HepG2 (cell line): ENCODE results near the gene P3H4. TPM values are rescaled to one million over a fixed set of nuclear protein-coding genes. Genes with fewer than 3 reads are reported as not detected.
A peak's percentile ranks its signal among the peaks of the same experiment; 100 is the strongest.

Experiments used
- ATAC-seq: fragments of 200-7000 bp; cut with Tn5 transposase; 3 replicates; pipeline ENCODE4 v1.9.1; 2020; ENCODE audit warnings: mild to moderate bottlenecking, moderate library complexity
- BruUV-seq: library from RNA; stranded (reverse); fragments of 400-500 nt; replicated peaks from 2 replicates; lab custom pipeline; 2021; lab: Mats Ljungman, UMichigan
- CTCF ChIA-PET: fragments of 300-600 bp; formaldehyde crosslinking; extraction: SDS; loops from one replicate; lab custom pipeline; 2021; ENCODE audit warnings: low total read pairs, inconsistent platforms, low intra/inter-chr PET ratio; lab: Yijun Ruan, JAX
- POLR2A ChIA-PET: fragments of 350-600 bp; sonication (Branson Sonifier 250); formaldehyde crosslinking; loops from one replicate; lab custom pipeline; 2020; ENCODE audit warnings: antibody characterized with exemption, inconsistent platforms; lab: Yijun Ruan, JAX
- DNase-seq: peaks from one replicate; pipeline ENCODE4 v3.0.0-alpha.2; 2015; ENCODE audit warnings: low spot score
- FAIRE-seq: peaks from 3 replicates; lab custom pipeline; 2011; peaks lifted over from hg19 to GRCh38; lab: Jason Lieb, UNC
- H2AFZ ChIP-seq: one replicate; pipeline ENCODE4 v1.6.1; 2011; ENCODE audit warnings: low read length, inconsistent platforms
- H3K27ac ChIP-seq: fragments of 300-600 bp; 3 replicates; pipeline ENCODE4 v1.8.0; 2011; ENCODE audit warnings: mixed run types, mild to moderate bottlenecking, mixed read lengths, low read length, inconsistent platforms; ENCODE audit not compliant: insufficient read depth; ENCODE audit errors: extremely low read length
- H3K27me3 ChIP-seq, 2 experiments: fragments of 200-600 bp in 1 of 2; 2 replicates in 1 of 2; 3 replicates in 1 of 2; pipeline versions ENCODE4 v1.6.0 to v1.8.0; 2011; ENCODE audit warnings: low read length in 2 of 2, mild to moderate bottlenecking in 2 of 2, moderate library complexity in 2 of 2, inconsistent platforms in 1 of 2; ENCODE audit not compliant: insufficient read depth in 2 of 2, control insufficient read depth in 1 of 2
- H3K36me3 ChIP-seq, 2 experiments: fragments of 200-600 bp in 1 of 2; replicated peaks in 1 of 2; 2 replicates in 1 of 2; 3 replicates in 1 of 2; pipeline versions ENCODE4 v1.5.1 to v1.8.0; 2011; ENCODE audit warnings: low read length in 2 of 2, inconsistent platforms in 1 of 2; ENCODE audit not compliant: insufficient read depth in 2 of 2, control insufficient read depth in 1 of 2
- H3K4me1 ChIP-seq: 2 replicates; pipeline ENCODE4 v1.5.1; 2012; ENCODE audit warnings: low read length, inconsistent platforms; ENCODE audit not compliant: insufficient read depth
- H3K4me2 ChIP-seq: 2 replicates; pipeline ENCODE4 v1.6.0; 2011; ENCODE audit warnings: low read depth, low read length, inconsistent platforms
- H3K4me3 ChIP-seq, 3 experiments: fragments of 200-600 bp in 1 of 3; sonication (generic), shearing (Covaris generic) in 1 of 3; replicated peaks in 1 of 3; 2 replicates each; pipeline ENCODE4 v1.5.1; 2011 to 2016; ENCODE audit warnings: low read length in 3 of 3, inconsistent platforms in 2 of 3, low read depth in 2 of 3, mild to moderate bottlenecking in 2 of 3, control low read depth in 1 of 3, mixed read lengths in 1 of 3; ENCODE audit not compliant: insufficient read depth in 1 of 3
- H3K79me2 ChIP-seq: one replicate; pipeline ENCODE4 v1.6.1; 2011; ENCODE audit warnings: low read length, inconsistent platforms; ENCODE audit not compliant: insufficient read depth
- H3K9ac ChIP-seq: 2 replicates; pipeline ENCODE4 v1.6.0; 2011; ENCODE audit warnings: mild to moderate bottlenecking, low read depth, low read length, inconsistent platforms; ENCODE audit not compliant: insufficient read depth
- H3K9me3 ChIP-seq: 2 replicates; pipeline ENCODE4 v1.5.1; 2012; ENCODE audit warnings: mild to moderate bottlenecking, low read length
- H4K20me1 ChIP-seq: 2 replicates; pipeline ENCODE4 v1.6.0; 2011; ENCODE audit warnings: inconsistent platforms, mild to moderate bottlenecking, low read length, moderate library complexity; ENCODE audit not compliant: insufficient read depth
- FOXC1 ChIP-seq: sonication (generic); formaldehyde crosslinking; IDR thresholded peaks from 2 replicates; pipeline ENCODE4 v1.8.0; 2022; ENCODE audit warnings: mild to moderate bottlenecking, missing genetic modification reagents, borderline replicate concordance
- IRF2 ChIP-seq: IDR thresholded peaks from 2 replicates; pipeline ENCODE4 v1.6.1; 2018; ENCODE audit warnings: missing genetic modification reagents, missing compliant biosample characterization
- KLF12 ChIP-seq: sonication (generic); formaldehyde crosslinking; IDR thresholded peaks from 2 replicates; pipeline ENCODE4 v1.4.0; 2020; ENCODE audit warnings: missing genetic modification reagents, borderline replicate concordance
- LCORL ChIP-seq, 2 experiments: fragments of 450-650 bp in 1 of 2; sonication (generic) in 1 of 2; formaldehyde crosslinking in 1 of 2; IDR thresholded peaks; 2 replicates each; pipeline versions ENCODE4 v1.5.0 to v1.6.1; 2017 to 2020; ENCODE audit warnings: antibody characterized with exemption in 1 of 2, missing genetic modification reagents in 1 of 2
- MEIS2 ChIP-seq: sonication (generic); formaldehyde crosslinking; IDR thresholded peaks from 2 replicates; pipeline ENCODE4 v1.9.0; 2021; ENCODE audit warnings: mild to moderate bottlenecking, missing genetic modification reagents
- MXD4 ChIP-seq: IDR thresholded peaks from 2 replicates; pipeline ENCODE4 v1.6.1; 2016; ENCODE audit warnings: mild to moderate bottlenecking, missing biosample characterization, missing genetic modification reagents
- MYC ChIP-seq: sonication (generic); formaldehyde crosslinking; IDR thresholded peaks from 2 replicates; pipeline ENCODE4 v1.9.0; 2021; ENCODE audit warnings: missing genetic modification reagents, borderline replicate concordance
- NAIF1 ChIP-seq: sonication (generic); formaldehyde crosslinking; IDR thresholded peaks from 2 replicates; pipeline ENCODE4 v1.5.0; 2020; ENCODE audit warnings: mild to moderate bottlenecking, missing genetic modification reagents, borderline replicate concordance
- NFYB ChIP-seq: sonication (generic); formaldehyde crosslinking; IDR thresholded peaks from 2 replicates; pipeline ENCODE4 v1.4.0; 2020; ENCODE audit warnings: missing genetic modification reagents
- RXRB ChIP-seq: IDR thresholded peaks from 2 replicates; pipeline ENCODE4 v1.6.1; 2016; ENCODE audit warnings: borderline replicate concordance, missing genetic modification reagents, missing compliant biosample characterization
- SAFB2 ChIP-seq: sonication (generic); formaldehyde crosslinking; IDR thresholded peaks from 2 replicates; pipeline ENCODE4 v1.5.1; 2020; ENCODE audit warnings: missing genetic modification reagents, low read depth, mild to moderate bottlenecking, borderline replicate concordance
- TARDBP ChIP-seq: sonication (generic); formaldehyde crosslinking; IDR thresholded peaks from 2 replicates; pipeline ENCODE4 v1.8.0; 2022; ENCODE audit warnings: mild to moderate bottlenecking, missing genetic modification reagents
- TBP ChIP-seq: sonication (generic); formaldehyde crosslinking; IDR thresholded peaks from 2 replicates; pipeline ENCODE4 v1.5.0; 2020; ENCODE audit warnings: missing genetic modification reagents
- TFDP2 ChIP-seq: sonication (generic); formaldehyde crosslinking; IDR thresholded peaks from 2 replicates; pipeline ENCODE4 v1.4.0; 2020; ENCODE audit warnings: missing genetic modification reagents
- YEATS4 ChIP-seq: sonication (generic); formaldehyde crosslinking; IDR thresholded peaks from 2 replicates; pipeline ENCODE4 v1.4.0; 2020; ENCODE audit warnings: missing genetic modification reagents, borderline replicate concordance
- ZBTB20 ChIP-seq: sonication (generic); formaldehyde crosslinking; IDR thresholded peaks from 2 replicates; pipeline ENCODE4 v1.8.1; 2023; ENCODE audit warnings: missing genetic modification reagents, low read depth, mild to moderate bottlenecking, borderline replicate concordance
- ZFP41 ChIP-seq: sonication (generic); formaldehyde crosslinking; IDR thresholded peaks from 2 replicates; pipeline ENCODE4 v1.4.0; 2020; ENCODE audit warnings: mild to moderate bottlenecking, missing genetic modification reagents, borderline replicate concordance
- ZFY ChIP-seq: sonication (generic); formaldehyde crosslinking; IDR thresholded peaks from 2 replicates; pipeline ENCODE4 v1.4.0; 2020; ENCODE audit warnings: missing genetic modification reagents
- ZNF30 ChIP-seq: sonication (generic); formaldehyde crosslinking; IDR thresholded peaks from 2 replicates; pipeline ENCODE4 v1.5.0; 2020; ENCODE audit warnings: mild to moderate bottlenecking, missing genetic modification reagents
- ZNF567 ChIP-seq: sonication (generic); formaldehyde crosslinking; IDR thresholded peaks from 2 replicates; pipeline ENCODE4 v1.8.1; 2023; ENCODE audit warnings: mild to moderate bottlenecking, missing genetic modification reagents, borderline replicate concordance
- ZNF841 ChIP-seq: sonication (generic); formaldehyde crosslinking; IDR thresholded peaks from 2 replicates; pipeline ENCODE4 v1.8.1; 2023; ENCODE audit warnings: missing genetic modification reagents, borderline replicate concordance
- ZNF891 ChIP-seq: sonication (generic); formaldehyde crosslinking; IDR thresholded peaks from 2 replicates; pipeline ENCODE4 v1.5.0; 2020; ENCODE audit warnings: mild to moderate bottlenecking, missing genetic modification reagents
- ZSCAN31 ChIP-seq: sonication (generic); formaldehyde crosslinking; IDR thresholded peaks from 2 replicates; pipeline ENCODE4 v1.5.0; 2020; ENCODE audit warnings: low read depth, mild to moderate bottlenecking, missing genetic modification reagents
- WGBS: methylation state at CpG from one replicate; pipeline ENCODE4 v1.1.6; 2017; ENCODE audit warnings: low lambda C conversion rate; 5-methylcytosine and 5-hydroxymethylcytosine counted together
- in situ Hi-C: cut with HindIII; loops from 2 replicates; pipeline ENCODE4 v1.10.0; 2017; ENCODE audit warnings: low pct_unique_long_range_greater_than_20kb; ENCODE audit not compliant: extremely low pct_ligation_motif_present
- intact Hi-C: fragments of 100-400 bp; cut with micrococcal nuclease; formaldehyde crosslinking; loops from one replicate; pipeline ENCODE4 v1.10.0; 2022; ENCODE audit not compliant: unreplicated experiment
- polyA plus RNA-seq, 8 experiments: library from polyadenylated mRNA; depleted of rRNA in 3 of 8; stranded (reverse) in 7 of 8; unstranded in 1 of 8; fragments of >200 nt; fragmentation: Illumina TruSeq in 4 of 8; extraction: Trizol in 4 of 8; gene quantifications; 2 replicates each; pipeline versions ENCODE4 v1.2.1 to v1.2.3, GENCODE V29; 2011 to 2016; ENCODE audit warnings: low read depth in 4 of 8, missing spikeins in 1 of 8, mixed read lengths in 1 of 8; ENCODE audit not compliant: insufficient read depth in 1 of 8
- total RNA-seq, 5 experiments: library from RNA; depleted of rRNA; stranded (reverse); fragments of >200 nt; fragmentation: Illumina TruSeq; extraction: Trizol; gene quantifications; 2 replicates each; pipeline ENCODE4 v1.2.3, GENCODE V29; 2016; ENCODE audit warnings: low read depth in 1 of 5

The P3H4 gene
- total and polyA plus RNA-seq, 2 of the 13 experiments (the other 11 are each of a cell fraction or from before 2014, with no cell fraction given) = 37.1 to 50.6 TPM

GRCh38 chr17:41814195-41814594 is 2.4 kb upstream of the P3H4 start (continued):
- TF ChIP-seq MXD4 (CRISPR knock-in tag) = 0 out of 2 replicates have a peak, but pooled peaks have one; percentile 17
- TF ChIP-seq ZNF567 (CRISPR knock-in tag) = peak; percentile 32; the same call in 1 of the 2 replicates
- TF ChIP-seq ZSCAN31 (CRISPR knock-in tag) = 0 out of 2 replicates have a peak, but pooled peaks have one; percentile 22
- TF ChIP-seq NAIF1 (CRISPR knock-in tag) = 0 out of 2 replicates have a peak, but pooled peaks have one; percentile 14
- 0 out of 2 replicates have a peak, but pooled peaks have one; percentile 8 for TF ChIP-seq IRF2
- no peak for TF ChIP-seq ZBTB20 (CRISPR knock-in tag)
- TF ChIP-seq, all 625 proteins: peak for 12

- no peak for FAIRE-seq
- POLR2A ChIA-PET = interaction anchor here (0.8 to 3.9 kb wide), 9 partner anchors 9 to 146 kb away, joined by 3 to 18 read pairs (median 7); partner anchors contain the start of genes ACLY, JUP, KLHL10 and KLHL11
- no peak for TF ChIP-seq TBP (CRISPR knock-in tag)
- peak; percentile 77 for TF ChIP-seq MEIS2 (CRISPR knock-in tag)
- peak; percentile 29; the same call in 1 of the 2 replicates for TF ChIP-seq MXD4 (CRISPR knock-in tag)
- TF ChIP-seq FOXC1 (CRISPR knock-in tag) = peak; percentile 44
- TF ChIP-seq MYC = peak; percentile 58; the same call in 1 of the 2 replicates
- TF ChIP-seq SAFB2 (CRISPR knock-in tag) = 0 out of 2 replicates have a peak, but pooled peaks have one; percentile 4
- TF ChIP-seq YEATS4 (CRISPR knock-in tag) = peak; percentile 70; the same call in 1 of the 2 replicates
- 0 out of 2 replicates have a peak, but pooled peaks have one; percentile 8 for TF ChIP-seq ZNF30 (CRISPR knock-in tag)
- peak; percentile 67 for TF ChIP-seq ZFY
- no peak for TF ChIP-seq ZNF841 (CRISPR knock-in tag)
- 0 out of 2 replicates have a peak, but pooled peaks have one; percentile 10 for TF ChIP-seq RXRB (CRISPR knock-in tag)
- TF ChIP-seq TARDBP (CRISPR knock-in tag) = no peak
- TF ChIP-seq LCORL (IDR thresholded peaks at IDR 0.05) = no peak
- TF ChIP-seq LCORL (CRISPR knock-in tag; IDR thresholded peaks at IDR 0.05) = peak; percentile 26; the same call in 1 of the 2 replicates
- 0 out of 2 replicates have a peak, but pooled peaks have one; percentile 23 for TF ChIP-seq ZNF891
- 0 out of 2 replicates have a peak, but pooled peaks have one; percentile 8 for TF ChIP-seq NFYB
- no peak for TF ChIP-seq ZFP41 (CRISPR knock-in tag)
- TF ChIP-seq TFDP2 (CRISPR knock-in tag) = 0 out of 2 replicates have a peak, but pooled peaks have one; percentile 15
- TF ChIP-seq KLF12 = 0 out of 2 replicates have a peak, but pooled peaks have one; percentile 48
Measured at GRCh38 chr17:41813699-41814124, 2.0 kb upstream of the P3H4 start.

More at GRCh38 chr17:41813699-41814124, 2.0 kb upstream of the P3H4 start:
- Histone ChIP-seq H3K4me1 (peaks cover 53% of the 10 kb centered on the region), H3K27me3 (no peaks in the 10 kb centered on the region; a peak in 1 of 5 replicates), H3K9ac (peak overlapping the region; percentile 88), H3K9me3 (no peaks in the 10 kb centered on the region), H2AFZ (no peak overlapping the region), H3K79me2 (peaks cover 49% of the 10 kb centered on the region), H3K4me2 (peak overlapping the region; percentile 94), H3K36me3 (peaks cover 9 to 17% of the 10 kb centered on the region in 2 experiments), H4K20me1 (no peaks in the 10 kb centered on the region), H3K27ac (peak overlapping the region; percentile 82), H3K4me3 (peak overlapping the region; percentile 83 to 88 (median 87))
- ATAC-seq = no peak
- CTCF ChIA-PET = no interaction called here
- intact Hi-C loops (loop anchor here (5.0 to 10.0 kb wide), 2 partner anchors 51 to 144 kb away; partner anchors contain the start of gene KLHL11), in situ Hi-C loops (no loop called here)
- WGBS = 6% methylated on average over 9 of the region's 9 CpGs
- DNase-seq = no peak
- BruUV-seq = TSS peak; percentile 68
